HepG2 (cell line): Measurements from ENCODE around the gene S1PR2. TPM values are rescaled to one million over a fixed set of nuclear protein-coding genes. Genes with fewer than 3 reads are reported as not detected.

Source experiments
- CCDC6 ChIP-seq: sonication (generic); formaldehyde crosslinking; IDR thresholded peaks from 2 replicates; pipeline ENCODE4 v1.8.1; 2022; ENCODE audit warnings: mild to moderate bottlenecking, missing genetic modification reagents, moderate library complexity
- NFYC ChIP-seq: IDR thresholded peaks from 2 replicates; pipeline ENCODE4 v1.6.1; 2016; ENCODE audit warnings: missing genetic modification reagents, missing compliant biosample characterization
- XRCC5 ChIP-seq: fragments of 200-400 bp; formaldehyde crosslinking; optimal IDR thresholded peaks from 2 replicates; pipeline ENCODE3; 2017; ENCODE audit warnings: mild to moderate bottlenecking, low read length
- ZNF225 ChIP-seq: sonication (generic); formaldehyde crosslinking; IDR thresholded peaks from 2 replicates; pipeline ENCODE4 v1.4.0; 2020; ENCODE audit warnings: mild to moderate bottlenecking, missing genetic modification reagents
- ZNF235 ChIP-seq: sonication (generic); formaldehyde crosslinking; IDR thresholded peaks from 2 replicates; pipeline ENCODE4 v1.8.1; 2023; ENCODE audit warnings: mild to moderate bottlenecking, missing genetic modification reagents, borderline replicate concordance
- ZNF713 ChIP-seq: sonication (generic); formaldehyde crosslinking; IDR thresholded peaks from 2 replicates; pipeline ENCODE4 v1.4.0; 2020; ENCODE audit warnings: mild to moderate bottlenecking, missing genetic modification reagents
- polyA plus RNA-seq, 8 experiments: library from polyadenylated mRNA; depleted of rRNA in 3 of 8; stranded (reverse) in 7 of 8; unstranded in 1 of 8; fragments of >200 nt; fragmentation: Illumina TruSeq in 4 of 8; extraction: Trizol in 4 of 8; gene quantifications; 2 replicates each; pipeline versions ENCODE4 v1.2.1 to v1.2.3, GENCODE V29; 2011 to 2016; ENCODE audit warnings: low read depth in 4 of 8, missing spikeins in 1 of 8, mixed read lengths in 1 of 8; ENCODE audit not compliant: insufficient read depth in 1 of 8
- total RNA-seq, 5 experiments: library from RNA; depleted of rRNA; stranded (reverse); fragments of >200 nt; fragmentation: Illumina TruSeq; extraction: Trizol; gene quantifications; 2 replicates each; pipeline ENCODE4 v1.2.3, GENCODE V29; 2016; ENCODE audit warnings: low read depth in 1 of 5
- TF ChIP-seq, protein P1 (sequence below): sonication (generic); formaldehyde crosslinking; IDR thresholded peaks from 2 replicates; pipeline ENCODE4 v1.4.0; 2020; ENCODE audit warnings: missing genetic modification reagents
- TF ChIP-seq, protein P2 (sequence below): sonication (generic); formaldehyde crosslinking; IDR thresholded peaks from 2 replicates; pipeline ENCODE4 v1.8.0; 2022; ENCODE audit warnings: mild to moderate bottlenecking, missing genetic modification reagents, moderate library complexity
- TF ChIP-seq, protein P3 (sequence below): sonication (generic); formaldehyde crosslinking; conservative IDR thresholded peaks from 2 replicates; pipeline ENCODE4 v1.5.0; 2020; ENCODE audit warnings: missing genetic modification reagents
- TF ChIP-seq, protein P4 (sequence below): sonication (generic); formaldehyde crosslinking; IDR thresholded peaks from 2 replicates; pipeline ENCODE4 v1.5.0; 2020; ENCODE audit warnings: mild to moderate bottlenecking, missing genetic modification reagents, borderline replicate concordance
- TF ChIP-seq, protein P5 (sequence below): sonication (generic); formaldehyde crosslinking; IDR thresholded peaks from 2 replicates; pipeline ENCODE4 v1.4.0; 2020; ENCODE audit warnings: mild to moderate bottlenecking, missing genetic modification reagents

Gene S1PR2
- total and polyA plus RNA-seq, 2 of the 13 experiments (the other 11 are each of a cell fraction or from before 2014, with no cell fraction given) = 0.91 to 1.3 TPM

DNA sequence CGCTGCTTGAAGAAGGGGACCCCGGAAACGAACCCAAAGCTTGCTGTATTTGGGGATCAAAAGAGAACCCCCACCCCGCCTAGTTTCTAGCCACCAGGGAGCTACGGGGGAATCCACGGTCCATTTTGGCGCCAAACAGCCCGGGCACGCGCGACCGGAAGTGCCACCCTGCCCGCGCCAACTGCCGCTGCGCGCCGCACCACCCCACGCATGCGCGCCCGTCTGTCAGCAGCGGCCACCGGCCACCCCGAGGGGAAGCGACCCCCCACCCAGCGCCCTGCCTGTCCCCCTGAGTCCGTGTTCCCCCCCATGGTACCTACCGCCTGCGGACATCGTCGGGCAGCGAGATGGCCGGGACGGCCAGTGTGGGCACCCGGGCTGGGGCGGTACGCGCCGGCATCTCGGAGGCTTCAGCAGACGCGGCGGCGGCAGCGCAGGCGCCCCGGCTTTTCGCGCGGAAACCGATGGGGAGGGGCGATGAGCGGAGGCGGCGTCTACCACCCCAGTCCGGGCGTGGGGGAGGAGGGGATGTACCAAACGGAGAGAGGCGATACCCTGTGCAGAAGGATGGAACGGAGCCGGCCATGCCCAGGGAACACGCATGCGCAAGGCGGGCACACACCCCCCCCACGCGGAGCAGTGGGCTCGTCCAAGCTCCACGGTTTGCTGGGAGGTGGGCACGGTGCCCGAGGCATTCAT, 36.5 kb downstream of the S1PR2 start, which contains the start of gene DNMT1 (continued):
- peak; percentile 78 for TF ChIP-seq XRCC5
- TF ChIP-seq, protein P1, sequence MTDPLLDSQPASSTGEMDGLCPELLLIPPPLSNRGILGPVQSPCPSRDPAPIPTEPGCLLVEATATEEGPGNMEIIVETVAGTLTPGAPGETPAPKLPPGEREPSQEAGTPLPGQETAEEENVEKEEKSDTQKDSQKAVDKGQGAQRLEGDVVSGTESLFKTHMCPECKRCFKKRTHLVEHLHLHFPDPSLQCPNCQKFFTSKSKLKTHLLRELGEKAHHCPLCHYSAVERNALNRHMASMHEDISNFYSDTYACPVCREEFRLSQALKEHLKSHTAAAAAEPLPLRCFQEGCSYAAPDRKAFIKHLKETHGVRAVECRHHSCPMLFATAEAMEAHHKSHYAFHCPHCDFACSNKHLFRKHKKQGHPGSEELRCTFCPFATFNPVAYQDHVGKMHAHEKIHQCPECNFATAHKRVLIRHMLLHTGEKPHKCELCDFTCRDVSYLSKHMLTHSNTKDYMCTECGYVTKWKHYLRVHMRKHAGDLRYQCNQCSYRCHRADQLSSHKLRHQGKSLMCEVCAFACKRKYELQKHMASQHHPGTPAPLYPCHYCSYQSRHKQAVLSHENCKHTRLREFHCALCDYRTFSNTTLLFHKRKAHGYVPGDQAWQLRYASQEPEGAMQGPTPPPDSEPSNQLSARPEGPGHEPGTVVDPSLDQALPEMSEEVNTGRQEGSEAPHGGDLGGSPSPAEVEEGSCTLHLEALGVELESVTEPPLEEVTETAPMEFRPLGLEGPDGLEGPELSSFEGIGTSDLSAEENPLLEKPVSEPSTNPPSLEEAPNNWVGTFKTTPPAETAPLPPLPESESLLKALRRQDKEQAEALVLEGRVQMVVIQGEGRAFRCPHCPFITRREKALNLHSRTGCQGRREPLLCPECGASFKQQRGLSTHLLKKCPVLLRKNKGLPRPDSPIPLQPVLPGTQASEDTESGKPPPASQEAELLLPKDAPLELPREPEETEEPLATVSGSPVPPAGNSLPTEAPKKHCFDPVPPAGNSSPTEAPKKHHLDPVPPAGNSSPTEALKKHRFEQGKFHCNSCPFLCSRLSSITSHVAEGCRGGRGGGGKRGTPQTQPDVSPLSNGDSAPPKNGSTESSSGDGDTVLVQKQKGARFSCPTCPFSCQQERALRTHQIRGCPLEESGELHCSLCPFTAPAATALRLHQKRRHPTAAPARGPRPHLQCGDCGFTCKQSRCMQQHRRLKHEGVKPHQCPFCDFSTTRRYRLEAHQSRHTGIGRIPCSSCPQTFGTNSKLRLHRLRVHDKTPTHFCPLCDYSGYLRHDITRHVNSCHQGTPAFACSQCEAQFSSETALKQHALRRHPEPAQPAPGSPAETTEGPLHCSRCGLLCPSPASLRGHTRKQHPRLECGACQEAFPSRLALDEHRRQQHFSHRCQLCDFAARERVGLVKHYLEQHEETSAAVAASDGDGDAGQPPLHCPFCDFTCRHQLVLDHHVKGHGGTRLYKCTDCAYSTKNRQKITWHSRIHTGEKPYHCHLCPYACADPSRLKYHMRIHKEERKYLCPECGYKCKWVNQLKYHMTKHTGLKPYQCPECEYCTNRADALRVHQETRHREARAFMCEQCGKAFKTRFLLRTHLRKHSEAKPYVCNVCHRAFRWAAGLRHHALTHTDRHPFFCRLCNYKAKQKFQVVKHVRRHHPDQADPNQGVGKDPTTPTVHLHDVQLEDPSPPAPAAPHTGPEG (CRISPR knock-in tag) = peak; percentile 31; the same call in 1 of the 2 replicates
- peak; percentile 93 for TF ChIP-seq ZNF225 (CRISPR knock-in tag)
- 0 out of 2 replicates have a peak, but pooled peaks have one; percentile 53 for TF ChIP-seq ZNF713 (CRISPR knock-in tag)
- TF ChIP-seq, protein P2, sequence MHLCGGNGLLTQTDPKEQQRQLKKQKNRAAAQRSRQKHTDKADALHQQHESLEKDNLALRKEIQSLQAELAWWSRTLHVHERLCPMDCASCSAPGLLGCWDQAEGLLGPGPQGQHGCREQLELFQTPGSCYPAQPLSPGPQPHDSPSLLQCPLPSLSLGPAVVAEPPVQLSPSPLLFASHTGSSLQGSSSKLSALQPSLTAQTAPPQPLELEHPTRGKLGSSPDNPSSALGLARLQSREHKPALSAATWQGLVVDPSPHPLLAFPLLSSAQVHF (CRISPR knock-in tag) = peak; percentile 87
- TF ChIP-seq CCDC6 (CRISPR knock-in tag) = peak; percentile 73
- TF ChIP-seq, protein P3, sequence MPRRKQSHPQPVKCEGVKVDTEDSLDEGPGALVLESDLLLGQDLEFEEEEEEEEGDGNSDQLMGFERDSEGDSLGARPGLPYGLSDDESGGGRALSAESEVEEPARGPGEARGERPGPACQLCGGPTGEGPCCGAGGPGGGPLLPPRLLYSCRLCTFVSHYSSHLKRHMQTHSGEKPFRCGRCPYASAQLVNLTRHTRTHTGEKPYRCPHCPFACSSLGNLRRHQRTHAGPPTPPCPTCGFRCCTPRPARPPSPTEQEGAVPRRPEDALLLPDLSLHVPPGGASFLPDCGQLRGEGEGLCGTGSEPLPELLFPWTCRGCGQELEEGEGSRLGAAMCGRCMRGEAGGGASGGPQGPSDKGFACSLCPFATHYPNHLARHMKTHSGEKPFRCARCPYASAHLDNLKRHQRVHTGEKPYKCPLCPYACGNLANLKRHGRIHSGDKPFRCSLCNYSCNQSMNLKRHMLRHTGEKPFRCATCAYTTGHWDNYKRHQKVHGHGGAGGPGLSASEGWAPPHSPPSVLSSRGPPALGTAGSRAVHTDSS (CRISPR knock-in tag) = 0 out of 2 replicates have a peak, but pooled peaks have one; percentile 36
- TF ChIP-seq ZNF235 (CRISPR knock-in tag) = peak; percentile 35; the same call in 1 of the 2 replicates
- TF ChIP-seq, protein P4, sequence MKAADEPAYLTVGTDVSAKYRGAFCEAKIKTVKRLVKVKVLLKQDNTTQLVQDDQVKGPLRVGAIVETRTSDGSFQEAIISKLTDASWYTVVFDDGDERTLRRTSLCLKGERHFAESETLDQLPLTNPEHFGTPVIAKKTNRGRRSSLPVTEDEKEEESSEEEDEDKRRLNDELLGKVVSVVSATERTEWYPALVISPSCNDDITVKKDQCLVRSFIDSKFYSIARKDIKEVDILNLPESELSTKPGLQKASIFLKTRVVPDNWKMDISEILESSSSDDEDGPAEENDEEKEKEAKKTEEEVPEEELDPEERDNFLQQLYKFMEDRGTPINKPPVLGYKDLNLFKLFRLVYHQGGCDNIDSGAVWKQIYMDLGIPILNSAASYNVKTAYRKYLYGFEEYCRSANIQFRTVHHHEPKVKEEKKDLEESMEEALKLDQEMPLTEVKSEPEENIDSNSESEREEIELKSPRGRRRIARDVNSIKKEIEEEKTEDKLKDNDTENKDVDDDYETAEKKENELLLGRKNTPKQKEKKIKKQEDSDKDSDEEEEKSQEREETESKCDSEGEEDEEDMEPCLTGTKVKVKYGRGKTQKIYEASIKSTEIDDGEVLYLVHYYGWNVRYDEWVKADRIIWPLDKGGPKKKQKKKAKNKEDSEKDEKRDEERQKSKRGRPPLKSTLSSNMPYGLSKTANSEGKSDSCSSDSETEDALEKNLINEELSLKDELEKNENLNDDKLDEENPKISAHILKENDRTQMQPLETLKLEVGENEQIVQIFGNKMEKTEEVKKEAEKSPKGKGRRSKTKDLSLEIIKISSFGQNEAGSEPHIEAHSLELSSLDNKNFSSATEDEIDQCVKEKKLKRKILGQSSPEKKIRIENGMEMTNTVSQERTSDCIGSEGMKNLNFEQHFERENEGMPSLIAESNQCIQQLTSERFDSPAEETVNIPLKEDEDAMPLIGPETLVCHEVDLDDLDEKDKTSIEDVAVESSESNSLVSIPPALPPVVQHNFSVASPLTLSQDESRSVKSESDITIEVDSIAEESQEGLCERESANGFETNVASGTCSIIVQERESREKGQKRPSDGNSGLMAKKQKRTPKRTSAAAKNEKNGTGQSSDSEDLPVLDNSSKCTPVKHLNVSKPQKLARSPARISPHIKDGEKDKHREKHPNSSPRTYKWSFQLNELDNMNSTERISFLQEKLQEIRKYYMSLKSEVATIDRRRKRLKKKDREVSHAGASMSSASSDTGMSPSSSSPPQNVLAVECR = peak; percentile 97
- TF ChIP-seq, protein P5, sequence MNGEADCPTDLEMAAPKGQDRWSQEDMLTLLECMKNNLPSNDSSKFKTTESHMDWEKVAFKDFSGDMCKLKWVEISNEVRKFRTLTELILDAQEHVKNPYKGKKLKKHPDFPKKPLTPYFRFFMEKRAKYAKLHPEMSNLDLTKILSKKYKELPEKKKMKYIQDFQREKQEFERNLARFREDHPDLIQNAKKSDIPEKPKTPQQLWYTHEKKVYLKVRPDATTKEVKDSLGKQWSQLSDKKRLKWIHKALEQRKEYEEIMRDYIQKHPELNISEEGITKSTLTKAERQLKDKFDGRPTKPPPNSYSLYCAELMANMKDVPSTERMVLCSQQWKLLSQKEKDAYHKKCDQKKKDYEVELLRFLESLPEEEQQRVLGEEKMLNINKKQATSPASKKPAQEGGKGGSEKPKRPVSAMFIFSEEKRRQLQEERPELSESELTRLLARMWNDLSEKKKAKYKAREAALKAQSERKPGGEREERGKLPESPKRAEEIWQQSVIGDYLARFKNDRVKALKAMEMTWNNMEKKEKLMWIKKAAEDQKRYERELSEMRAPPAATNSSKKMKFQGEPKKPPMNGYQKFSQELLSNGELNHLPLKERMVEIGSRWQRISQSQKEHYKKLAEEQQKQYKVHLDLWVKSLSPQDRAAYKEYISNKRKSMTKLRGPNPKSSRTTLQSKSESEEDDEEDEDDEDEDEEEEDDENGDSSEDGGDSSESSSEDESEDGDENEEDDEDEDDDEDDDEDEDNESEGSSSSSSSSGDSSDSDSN = peak; percentile 52; the same call in 1 of the 2 replicates
- TF ChIP-seq NFYC (CRISPR knock-in tag) = peak; percentile 17; the same call in 1 of the 2 replicates
